Vagina (tissue), 2 donors: Measurements from ENCODE around the gene RPL9.

Experiments used
- POLR2AphosphoS5 ChIP-seq, 2 donors: sonication (generic); formaldehyde crosslinking; IDR thresholded peaks; one replicate each; pipeline ENCODE4 v1.9.0; 2017; ENCODE audit warnings: antibody characterized with exemption in 2 of 2, mild to moderate bottlenecking in 2 of 2, low read depth in 1 of 2; ENCODE audit not compliant: insufficient read depth in 1 of 2
- TF ChIP-seq, protein P1 (sequence below), 3 experiments: fragments of 450-650 bp in 2 of 3; fragments of 200-600 bp in 1 of 3; sonication (generic) in 1 of 3; IDR thresholded peaks; one replicate each; pipeline ENCODE4 v1.5.1; 2017 to 2019; ENCODE audit warnings: antibody characterized with exemption in 3 of 3, mild to moderate bottlenecking in 2 of 3, moderate library complexity in 2 of 3

DNA sequence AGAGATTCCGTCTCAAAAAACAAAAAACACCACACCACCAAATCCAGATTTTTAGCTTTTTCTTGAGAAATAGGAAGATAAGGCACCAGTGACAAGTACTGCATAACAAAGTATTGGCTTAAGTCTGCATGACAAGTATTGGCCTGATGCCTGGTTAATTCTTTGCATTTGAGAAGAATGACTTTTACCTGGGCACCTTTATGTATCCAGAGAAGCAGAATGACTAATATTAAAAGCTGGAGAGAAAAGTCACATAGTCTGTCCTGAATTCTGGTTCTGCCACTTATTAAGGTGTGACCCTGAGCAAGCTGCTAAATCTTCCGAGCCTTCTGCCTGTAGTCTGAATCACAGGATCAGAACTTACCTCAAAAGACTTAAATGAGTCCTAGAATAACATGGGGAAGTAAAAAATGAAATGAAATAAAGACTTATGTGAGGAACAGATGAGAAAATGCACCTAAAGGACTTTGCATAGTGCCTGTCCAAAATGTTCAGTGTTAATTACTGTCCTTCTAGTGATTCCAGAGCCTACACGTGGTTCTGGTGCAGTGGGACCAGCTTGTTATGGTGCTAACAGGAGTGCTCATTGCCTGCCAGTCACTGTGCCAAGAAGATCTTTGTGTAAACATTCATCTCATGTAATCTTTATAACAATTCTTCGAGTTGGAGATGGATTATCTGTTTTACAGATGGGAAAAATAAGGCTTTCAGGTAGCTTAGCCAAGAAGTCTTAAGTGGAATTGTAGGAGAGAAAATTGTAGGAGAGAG is 36.9 kb upstream of the RPL9 start:
- peak in 1 of 2 donors; percentile 39 for TF ChIP-seq POLR2AphosphoS5 (IDR thresholded peaks at IDR 0.05; ENCODE audit: insufficient read depth in 1 of 2, low read depth in 1 of 2)
- TF ChIP-seq, protein P1, sequence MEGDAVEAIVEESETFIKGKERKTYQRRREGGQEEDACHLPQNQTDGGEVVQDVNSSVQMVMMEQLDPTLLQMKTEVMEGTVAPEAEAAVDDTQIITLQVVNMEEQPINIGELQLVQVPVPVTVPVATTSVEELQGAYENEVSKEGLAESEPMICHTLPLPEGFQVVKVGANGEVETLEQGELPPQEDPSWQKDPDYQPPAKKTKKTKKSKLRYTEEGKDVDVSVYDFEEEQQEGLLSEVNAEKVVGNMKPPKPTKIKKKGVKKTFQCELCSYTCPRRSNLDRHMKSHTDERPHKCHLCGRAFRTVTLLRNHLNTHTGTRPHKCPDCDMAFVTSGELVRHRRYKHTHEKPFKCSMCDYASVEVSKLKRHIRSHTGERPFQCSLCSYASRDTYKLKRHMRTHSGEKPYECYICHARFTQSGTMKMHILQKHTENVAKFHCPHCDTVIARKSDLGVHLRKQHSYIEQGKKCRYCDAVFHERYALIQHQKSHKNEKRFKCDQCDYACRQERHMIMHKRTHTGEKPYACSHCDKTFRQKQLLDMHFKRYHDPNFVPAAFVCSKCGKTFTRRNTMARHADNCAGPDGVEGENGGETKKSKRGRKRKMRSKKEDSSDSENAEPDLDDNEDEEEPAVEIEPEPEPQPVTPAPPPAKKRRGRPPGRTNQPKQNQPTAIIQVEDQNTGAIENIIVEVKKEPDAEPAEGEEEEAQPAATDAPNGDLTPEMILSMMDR (IDR thresholded peaks at IDR 0.05): no peak
